Lung (tissue), 12 donors: ENCODE data around the gene RPS10. TPM values are rescaled to one million over a fixed set of nuclear protein-coding genes. Genes with fewer than 3 reads are reported as not detected.

Experiments
- ATAC-seq: fragments of 200-7000 bp; cut with Tn5 transposase; one replicate; pipeline ENCODE4 v1.9.1; 2020; ENCODE audit warnings: moderate number of reproducible peaks; ENCODE audit not compliant: insufficient read depth, low FRiP score
- DNase-seq, 3 donors: peaks; one replicate each; pipeline ENCODE4 v3.0.0-alpha.2; 2013 to 2017
- H3K27ac ChIP-seq, 2 donors: one replicate each; pipeline ENCODE4 v1.5.1; 2013; ENCODE audit warnings: mild to moderate bottlenecking in 2 of 2, moderate library complexity in 2 of 2, control low read depth in 1 of 2, inconsistent platforms in 1 of 2, low read depth in 1 of 2, low read length in 1 of 2
- H3K27me3 ChIP-seq, 3 donors: one replicate each; pipeline ENCODE4 v1.5.1; 2013; ENCODE audit warnings: low read length in 2 of 3; ENCODE audit not compliant: control insufficient read depth in 3 of 3, insufficient read depth in 3 of 3
- H3K36me3 ChIP-seq, 4 donors: one replicate each; pipeline ENCODE4 v1.5.1; 2013; ENCODE audit warnings: low read length in 4 of 4, mild to moderate bottlenecking in 1 of 4, moderate library complexity in 1 of 4; ENCODE audit not compliant: control insufficient read depth in 4 of 4, insufficient read depth in 4 of 4
- H3K4me1 ChIP-seq, 5 donors: one replicate each; pipeline ENCODE4 v1.5.1; 2013; ENCODE audit warnings: low read length in 5 of 5, mild to moderate bottlenecking in 2 of 5, moderate library complexity in 1 of 5; ENCODE audit not compliant: control insufficient read depth in 5 of 5, insufficient read depth in 5 of 5
- H3K4me3 ChIP-seq: one replicate; pipeline ENCODE4 v1.5.1; 2013; ENCODE audit warnings: mild to moderate bottlenecking, control low read depth, moderate library complexity
- H3K9ac ChIP-seq, 2 donors: one replicate each; pipeline ENCODE4 v1.5.1; 2013; ENCODE audit warnings: low read length in 2 of 2, control low read depth in 1 of 2; ENCODE audit not compliant: insufficient read depth in 1 of 2
- H3K9me3 ChIP-seq, 4 donors: one replicate each; pipeline ENCODE4 v1.5.1; 2013; ENCODE audit warnings: low read length in 3 of 4, mild to moderate bottlenecking in 1 of 4, moderate library complexity in 1 of 4; ENCODE audit not compliant: control insufficient read depth in 4 of 4, insufficient read depth in 3 of 4
- CTCF ChIP-seq: IDR thresholded peaks from 2 replicates; pipeline ENCODE4 v1.5.1; 2012; ENCODE audit warnings: mild to moderate bottlenecking; ENCODE audit errors: control extremely low read depth, extremely low read depth
- WGBS, 2 donors: extraction: QIAGEN DNeasy Blood & Tissue Kit; methylation state at CpG; one replicate each; pipeline ENCODE4 v1.1.7; 2013; 5-methylcytosine and 5-hydroxymethylcytosine counted together
- polyA plus RNA-seq, 2 donors: library from polyadenylated mRNA; stranded (reverse); fragments of 200-250 nt; gene quantifications; one replicate each; pipeline ENCODE4 v1.2.1, GENCODE V29; 2013
- total RNA-seq, 2 donors: library from RNA; depleted of rRNA in 1 of 2; stranded (reverse); fragments of >200 nt in 1 of 2; gene quantifications; one replicate each; pipeline ENCODE4 v1.2.1, GENCODE V29; 2014 to 2021
- donor health status: control.
- donor health status: control.
- donor health status: Bipolar disorder and iron deficiency.
- donor health status: healthy.
- donor health status: DM: yes; HTN: yes; CAD: no.

RPS10 gene
- total and polyA plus RNA-seq, 4 donors: 846 to 2,710 (median 1,738) TPM

- peaks cover 0 to 7% (median 4%) of the 10 kb centered on the region in 3 donors for H3K27me3 ChIP-seq
- H3K9ac ChIP-seq: no peak overlapping the region
- no peak for TF ChIP-seq CTCF
- no peak overlapping the region for H3K4me3 ChIP-seq
- H3K36me3 ChIP-seq: no peaks in the 10 kb centered on the region
- ATAC-seq (no peak), DNase-seq (no peak)
- 89 to 92% methylated on average over 5 of the region's 5 CpGs for WGBS, 2 donors
- H3K9me3 ChIP-seq: peaks cover 0 to 1% (median 0%) of the 10 kb centered on the region in 4 donors
- H3K27ac ChIP-seq: no peak overlapping the region
- peaks cover 0 to 5% (median 0%) of the 10 kb centered on the region in 5 donors for H3K4me1 ChIP-seq
Observed at GRCh38 chr6:34460796-34461507, 35.1 kb upstream of the RPS10 start.

GRCh38 chr6:34459899-34460593, 34.2 kb upstream of the RPS10 start:
- peak; percentile 34 to 59 (median 36) for DNase-seq
- H3K36me3 ChIP-seq: no peaks in the 10 kb centered on the region
- peak; percentile 40 for TF ChIP-seq CTCF
- ATAC-seq: peak; percentile 62
- H3K4me1 ChIP-seq: no peaks in the 10 kb centered on the region
- H3K9me3 ChIP-seq: peaks cover 0 to 1% (median 0%) of the 10 kb centered on the region in 4 donors
- no peak overlapping the region for H3K9ac ChIP-seq
- WGBS, 2 donors: 53 to 58% methylated on average over 5 to 6 of the region's 6 CpGs
- peaks cover 0 to 1% (median 0%) of the 10 kb centered on the region in 3 donors for H3K27me3 ChIP-seq
- H3K4me3 ChIP-seq: no peak overlapping the region
- no peak overlapping the region for H3K27ac ChIP-seq

DNA sequence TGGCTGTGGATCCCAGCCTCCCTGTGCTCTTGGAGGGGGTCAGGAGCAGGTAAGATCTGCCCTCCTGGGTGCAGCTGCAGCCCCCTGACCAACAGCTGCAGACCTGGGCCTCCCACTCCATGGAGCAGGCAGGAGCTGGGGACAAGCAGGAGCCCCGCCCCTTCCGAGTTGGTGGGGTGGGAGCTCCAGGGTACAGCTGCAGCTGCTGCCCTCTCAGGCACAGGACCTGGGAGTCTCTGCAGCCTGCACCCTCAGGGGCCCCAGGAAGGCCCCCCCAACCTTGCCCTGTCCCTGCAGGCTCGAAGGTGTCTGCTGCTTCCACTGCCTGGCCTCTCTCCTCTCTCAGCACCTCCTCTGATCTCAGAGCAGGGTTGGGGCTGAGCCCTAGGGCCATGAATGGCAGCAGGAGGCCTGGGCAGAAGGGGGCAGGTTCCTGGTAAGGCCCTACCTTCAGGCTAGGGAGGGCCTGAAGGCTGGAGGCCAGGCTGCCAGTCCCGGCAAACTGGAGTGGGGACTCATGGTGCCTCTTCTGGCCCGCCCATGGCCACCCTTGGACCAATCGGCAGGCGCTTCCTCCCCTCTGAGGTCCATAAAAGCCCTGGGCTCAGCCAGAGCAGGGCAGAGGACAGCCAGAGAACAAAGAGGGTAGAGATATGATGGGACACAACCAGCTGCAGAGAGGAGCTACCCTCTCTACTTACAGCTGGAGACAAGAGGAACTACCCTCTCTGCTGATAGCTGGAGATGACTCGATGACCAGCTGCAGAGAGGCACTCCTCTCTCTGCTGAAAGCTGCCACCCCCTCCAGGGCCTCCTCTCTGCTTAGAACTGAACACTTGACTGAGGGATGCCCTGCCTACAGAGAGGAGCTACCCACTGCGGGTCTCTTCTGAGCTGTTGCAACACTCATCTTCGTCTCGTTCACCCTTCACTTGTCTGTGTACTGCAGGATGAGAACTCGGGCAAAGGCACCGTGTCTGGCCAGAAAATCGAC, 32.2 kb upstream of the RPS10 start:
- WGBS, 2 donors: 83 to 86% methylated on average over 14 of the region's 14 CpGs
- Histone ChIP-seq H3K9me3 (peaks cover 0 to 3% (median 0%) of the 10 kb centered on the region in 4 donors), H3K27me3 (no peaks in the 10 kb centered on the region), H3K4me3 (no peak overlapping the region), H3K36me3 (no peaks in the 10 kb centered on the region), H3K9ac (no peak overlapping the region), H3K27ac (no peak overlapping the region), H3K4me1 (no peaks in the 10 kb centered on the region)
- DNase-seq (no peak), ATAC-seq (no peak)
- TF ChIP-seq CTCF: no peak
